Right atrium auricular region (tissue), 2 donors: ENCODE measurements around the gene NRG2. TPM values are rescaled to one million over a fixed set of nuclear protein-coding genes. Genes with fewer than 3 reads are reported as not detected.
A peak's percentile ranks its signal among the peaks of the same experiment; 100 is the strongest.

Experiments
- DNase-seq: peaks from one replicate; pipeline ENCODE4 v3.0.0-alpha.2; 2019; ENCODE audit warnings: low spot score
- H3K27ac ChIP-seq, 2 donors: fragments of 200-600 bp; sonication (generic); 1 replicate in 1 of 2; 2 replicates in 1 of 2; pipeline ENCODE4 v1.5.1; 2016 to 2019
- H3K27me3 ChIP-seq, 2 donors: fragments of 200-600 bp; sonication (generic); one replicate each; pipeline versions ENCODE4 v1.5.1 to v1.6.0; 2017 to 2019
- H3K36me3 ChIP-seq: fragments of 200-600 bp; sonication (generic); one replicate; pipeline ENCODE4 v1.5.1; 2016
- H3K4me1 ChIP-seq, 2 donors: fragments of 200-600 bp; sonication (generic); one replicate each; pipeline versions ENCODE4 v1.5.1 to v1.6.0; 2017 to 2019
- H3K4me3 ChIP-seq, 2 donors: fragments of 200-600 bp; sonication (generic); 1 replicate in 1 of 2; 2 replicates in 1 of 2; pipeline ENCODE4 v1.5.1; 2017 to 2019; ENCODE audit warnings: mild to moderate bottlenecking in 1 of 2, moderate library complexity in 1 of 2
- H3K9me3 ChIP-seq, 2 donors: fragments of 200-600 bp; sonication (generic); one replicate each; pipeline ENCODE4 v1.5.1; 2019
- CTCF ChIP-seq, 2 donors: fragments of 200-600 bp; sonication (generic); IDR thresholded peaks; one replicate each; pipeline ENCODE4 v1.5.1; 2019; ENCODE audit warnings: antibody characterized with exemption in 2 of 2
- total RNA-seq, 2 donors: library from RNA; depleted of rRNA; stranded (reverse); fragments of >200 nt; gene quantifications; one replicate each; pipeline ENCODE4 v1.1.0, GENCODE V29; 2016

The NRG2 gene
- total RNA-seq, 2 donors from 2014 or later, result 1.8 to 1.9 TPM

GRCh38 chr5:139867109-139867508 is 176.0 kb downstream of the NRG2 start:
- no peaks in the 10 kb centered on the region for H3K9me3 ChIP-seq
- no peaks in the 10 kb centered on the region for H3K27me3 ChIP-seq
- no peak for DNase-seq
- no peak overlapping the region for H3K4me3 ChIP-seq
- H3K27ac ChIP-seq, result no peak overlapping the region
- H3K4me1 ChIP-seq, result peaks cover 0 to 14% of the 10 kb centered on the region in 2 donors
- H3K36me3 ChIP-seq, result no peaks in the 10 kb centered on the region
- no peak for TF ChIP-seq CTCF (IDR thresholded peaks at IDR 0.05)

GRCh38 chr5:139864716-139865483 is 178.2 kb downstream of the NRG2 start:
- no peak for DNase-seq
- no peak for TF ChIP-seq CTCF (IDR thresholded peaks at IDR 0.05)
- H3K36me3 ChIP-seq, result no peaks in the 10 kb centered on the region
- H3K9me3 ChIP-seq, result no peaks in the 10 kb centered on the region
- H3K27ac ChIP-seq, result no peak overlapping the region
- peaks cover 0 to 13% of the 10 kb centered on the region in 2 donors for H3K4me1 ChIP-seq
- H3K4me3 ChIP-seq, result no peak overlapping the region
- H3K27me3 ChIP-seq, result no peaks in the 10 kb centered on the region

- peak; percentile 80 for DNase-seq
- Histone ChIP-seq H3K4me3 (no peak overlapping the region), H3K27ac (peak overlapping the region in 1 of 2 donors; percentile 17), H3K4me1 (peaks cover 0 to 7% of the 10 kb centered on the region in 2 donors), H3K36me3 (no peaks in the 10 kb centered on the region), H3K9me3 (no peaks in the 10 kb centered on the region), H3K27me3 (no peaks in the 10 kb centered on the region)
- peak; percentile 88 to 95 for TF ChIP-seq CTCF (IDR thresholded peaks at IDR 0.05)
Measured at GRCh38 chr5:139863855-139864558, 179.1 kb downstream of the NRG2 start.

- Histone ChIP-seq H3K27ac (peak overlapping the region in 1 of 2 donors; percentile 17), H3K4me1 (peaks cover 0 to 7% of the 10 kb centered on the region in 2 donors), H3K27me3 (no peaks in the 10 kb centered on the region), H3K4me3 (no peak overlapping the region), H3K9me3 (no peaks in the 10 kb centered on the region), H3K36me3 (no peaks in the 10 kb centered on the region)
- no peak for TF ChIP-seq CTCF (IDR thresholded peaks at IDR 0.05)
- peak; percentile 68 for DNase-seq
Measured at GRCh38 chr5:139863361-139863760, 179.7 kb downstream of the NRG2 start.

GRCh38 chr5:139862803-139863202 is 180.3 kb downstream of the NRG2 start:
- no peak overlapping the region for H3K4me3 ChIP-seq
- H3K9me3 ChIP-seq, result no peaks in the 10 kb centered on the region
- H3K27me3 ChIP-seq, result no peaks in the 10 kb centered on the region
- DNase-seq, result no peak
- peaks cover 0 to 7% of the 10 kb centered on the region in 2 donors for H3K4me1 ChIP-seq
- no peaks in the 10 kb centered on the region for H3K36me3 ChIP-seq
- no peak for TF ChIP-seq CTCF (IDR thresholded peaks at IDR 0.05)
- H3K27ac ChIP-seq, result no peak overlapping the region
